Large intestine (tissue), 3 donors: ENCODE data around the gene TCERG1L. TPM values are rescaled to one million over a fixed set of nuclear protein-coding genes. Genes with fewer than 3 reads are reported as not detected.
"Not testable (repeated sequence)": the region's sequence is repeated elsewhere in the genome, so short reads cannot be mapped to it uniquely, and the experiment has no call there.

Source experiments
- DNase-seq, 2 donors: peaks; one replicate each; pipeline versions ENCODE4 v3.0.0 to v3.0.0-alpha.2; 2013
- H3K27ac ChIP-seq: one replicate; pipeline ENCODE4 v1.5.1; 2013; ENCODE audit warnings: low read length
- H3K27me3 ChIP-seq: 2 replicates; pipeline ENCODE4 v1.6.1; 2013; ENCODE audit warnings: low read length; ENCODE audit not compliant: control insufficient read depth, insufficient read depth
- H3K36me3 ChIP-seq: 2 replicates; pipeline ENCODE4 v1.6.1; 2013; ENCODE audit warnings: low read length; ENCODE audit not compliant: control insufficient read depth, insufficient read depth
- H3K4me1 ChIP-seq: one replicate; pipeline ENCODE4 v1.6.1; 2013; ENCODE audit warnings: low read length; ENCODE audit not compliant: control insufficient read depth, insufficient read depth
- H3K4me3 ChIP-seq: one replicate; pipeline ENCODE4 v1.5.1; 2013; ENCODE audit warnings: low read length
- H3K9me3 ChIP-seq: one replicate; pipeline ENCODE4 v1.6.1; 2013; ENCODE audit warnings: mild to moderate bottlenecking, low read depth, low read length, moderate library complexity; ENCODE audit not compliant: control insufficient read depth
- WGBS: methylation state at CpG from one replicate; pipeline ENCODE4 v1.1.5; 2013; ENCODE audit warnings: low lambda C conversion rate; ENCODE audit not compliant: insufficient coverage; 5-methylcytosine and 5-hydroxymethylcytosine counted together
- polyA plus RNA-seq: library from polyadenylated mRNA; unstranded; fragments of 120-200 nt; gene quantifications from one replicate; pipeline ENCODE4 v1.2.1, GENCODE V29; 2013

Gene TCERG1L
- polyA plus RNA-seq, 1 donor: 0.45 TPM

DNA sequence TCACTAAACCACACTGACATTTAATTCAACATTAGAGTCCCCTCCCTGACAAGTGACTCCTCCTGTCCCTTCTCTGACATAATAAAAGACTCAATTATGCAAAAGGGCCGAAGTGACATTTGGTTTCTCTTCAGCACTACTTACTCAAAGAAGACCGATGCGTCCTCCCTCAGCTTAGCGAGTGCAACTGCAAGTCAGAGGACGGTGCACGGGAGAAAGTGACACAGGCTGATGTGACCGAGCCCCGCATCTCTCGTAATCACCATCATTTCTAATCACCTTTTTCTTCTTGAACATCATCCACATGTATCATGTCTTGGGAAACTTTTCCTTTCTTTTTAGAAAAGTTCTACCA is 155.7 kb downstream of the TCERG1L start:
- Histone ChIP-seq H3K4me3 (no peak overlapping the region), H3K27ac (no peak overlapping the region), H3K27me3 (no peaks in the 10 kb centered on the region), H3K9me3 (no peaks in the 10 kb centered on the region), H3K36me3 (no peaks in the 10 kb centered on the region), H3K4me1 (no peaks in the 10 kb centered on the region)
- WGBS: no CpG with 5 or more reads among the region's 9 CpGs
- DNase-seq: no peak

DNA sequence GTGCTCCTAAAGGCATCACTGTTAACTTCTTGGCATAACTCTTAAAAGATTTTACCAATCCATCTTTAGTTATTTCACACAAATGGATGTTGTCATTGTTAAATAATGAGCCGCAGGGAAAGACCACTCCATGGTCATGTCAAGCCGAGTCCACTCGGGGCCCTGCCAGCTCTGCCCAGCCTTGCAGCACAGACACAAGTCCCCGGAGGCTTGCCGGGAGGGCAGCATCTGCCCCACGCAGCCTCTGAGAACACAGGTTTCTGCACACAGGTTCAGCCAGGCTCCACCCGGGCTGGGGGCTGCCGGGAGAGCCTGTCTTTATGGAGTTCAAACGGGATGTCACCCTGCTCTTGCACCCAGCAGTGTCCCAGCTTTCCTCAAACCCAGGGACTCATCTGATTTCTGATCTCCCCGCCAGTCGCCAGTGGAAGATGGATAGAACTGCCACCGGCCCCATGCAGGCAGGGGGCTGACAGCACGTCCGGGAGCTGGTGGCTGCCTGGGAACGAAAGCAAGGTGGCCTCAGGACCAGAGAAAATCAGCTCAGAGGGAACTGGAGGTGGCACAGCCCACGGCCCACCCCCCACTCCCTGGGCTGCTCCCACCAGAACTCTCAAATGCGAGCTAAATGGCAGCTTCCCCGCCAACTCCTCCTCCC is 156.2 kb downstream of the TCERG1L start:
- no peaks in the 10 kb centered on the region for H3K27me3 ChIP-seq
- no peaks in the 10 kb centered on the region for H3K4me1 ChIP-seq
- H3K4me3 ChIP-seq: no peak overlapping the region
- no peaks in the 10 kb centered on the region for H3K36me3 ChIP-seq
- DNase-seq: no peak
- no peaks in the 10 kb centered on the region for H3K9me3 ChIP-seq
- no CpG with 5 or more reads among the region's 18 CpGs for WGBS
- H3K27ac ChIP-seq: no peak overlapping the region

DNA sequence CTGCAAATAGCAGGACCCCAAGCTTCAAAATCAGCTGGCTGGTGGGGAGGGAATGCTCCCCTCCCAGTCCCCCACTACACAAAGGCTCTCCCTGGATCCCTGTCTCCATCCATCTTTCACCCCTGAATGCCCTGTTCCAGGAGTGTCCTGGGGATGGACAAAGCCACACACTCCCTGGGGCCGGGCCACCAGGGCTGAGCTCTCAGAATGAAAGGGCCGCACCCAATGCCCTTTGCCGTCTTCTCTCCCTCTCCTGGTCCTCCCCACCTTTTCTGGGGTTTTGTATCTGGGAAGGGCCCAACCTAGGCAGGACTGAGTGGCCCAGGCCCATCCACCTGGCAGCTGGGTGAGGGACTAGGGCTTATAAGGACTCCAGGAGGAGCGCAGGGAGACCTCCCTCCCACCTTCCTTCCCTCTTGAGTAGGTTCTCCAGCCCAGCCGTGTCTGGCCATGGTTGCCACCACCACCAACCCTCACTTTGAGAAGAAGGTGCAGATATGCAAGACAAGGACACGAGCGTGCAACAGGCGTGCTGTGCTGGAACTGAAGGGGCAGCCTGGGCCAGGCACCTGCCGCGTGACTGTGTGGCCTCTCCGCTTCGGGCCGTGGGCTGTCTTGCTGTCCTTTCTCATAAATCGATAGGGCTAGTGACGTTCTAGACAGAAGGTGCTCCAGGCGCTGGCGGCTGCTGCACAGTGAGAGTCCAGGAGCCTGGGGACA is 157.1 kb downstream of the TCERG1L start:
- Histone ChIP-seq H3K36me3 (no peaks in the 10 kb centered on the region), H3K27me3 (no peaks in the 10 kb centered on the region), H3K27ac (no peak overlapping the region), H3K4me3 (no peak overlapping the region), H3K9me3 (no peaks in the 10 kb centered on the region), H3K4me1 (no peaks in the 10 kb centered on the region)
- no peak for DNase-seq
- no CpG with 5 or more reads among the region's 17 CpGs for WGBS

DNA sequence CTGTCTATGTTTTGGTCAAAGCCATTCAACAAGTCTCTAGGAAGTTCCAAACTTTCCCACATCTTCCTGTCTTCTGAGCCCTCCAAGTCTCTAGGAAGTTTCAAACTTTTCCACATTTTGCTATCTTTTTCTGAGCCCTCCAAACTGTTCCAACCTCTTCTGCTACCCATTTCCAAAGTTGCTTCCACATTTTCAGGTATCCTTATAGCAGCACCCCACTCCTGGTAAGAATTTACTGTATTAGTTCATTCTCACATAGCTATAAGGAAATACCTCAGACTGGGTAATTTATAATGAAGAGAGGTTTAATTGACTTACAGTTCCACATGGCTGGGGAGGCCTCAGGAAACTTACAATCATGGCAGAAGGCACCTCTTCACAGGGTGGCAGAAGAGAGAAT is 159.1 kb downstream of the TCERG1L start:
- DNase-seq: not testable (repeated sequence)

DNA sequence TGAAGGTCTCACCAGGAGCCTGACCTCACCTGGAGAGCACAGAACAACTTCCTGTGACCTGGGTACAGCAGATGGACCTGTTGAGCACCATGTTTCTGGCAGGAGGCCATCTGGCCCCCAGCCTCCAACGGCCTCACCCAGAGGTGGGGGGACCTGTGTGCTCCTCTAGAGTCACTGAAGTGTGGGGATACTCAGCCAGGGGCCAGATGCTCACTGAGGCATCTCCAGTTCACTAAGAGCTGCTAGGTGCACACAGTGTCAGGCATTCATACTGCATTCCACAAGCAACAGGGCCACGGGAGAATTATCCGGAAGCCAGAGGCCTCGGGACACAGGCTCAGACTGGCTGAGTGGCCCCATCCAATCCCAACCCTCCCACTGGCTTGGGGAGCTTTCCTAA is 161.4 kb downstream of the TCERG1L start:
- no peaks in the 10 kb centered on the region for H3K4me1 ChIP-seq
- no peak overlapping the region for H3K4me3 ChIP-seq
- H3K27ac ChIP-seq: no peak overlapping the region
- H3K36me3 ChIP-seq: no peaks in the 10 kb centered on the region
- DNase-seq: no peak
- no peaks in the 10 kb centered on the region for H3K27me3 ChIP-seq
- WGBS: no CpG with 5 or more reads among the region's 4 CpGs
- no peaks in the 10 kb centered on the region for H3K9me3 ChIP-seq

More for the DNA sequence above, 159.1 kb downstream of the TCERG1L start:
- not testable (repeated sequence) for H3K27me3 ChIP-seq, H3K4me1 ChIP-seq, H3K9me3 ChIP-seq, H3K36me3 ChIP-seq, H3K4me3 ChIP-seq, H3K27ac ChIP-seq

DNA sequence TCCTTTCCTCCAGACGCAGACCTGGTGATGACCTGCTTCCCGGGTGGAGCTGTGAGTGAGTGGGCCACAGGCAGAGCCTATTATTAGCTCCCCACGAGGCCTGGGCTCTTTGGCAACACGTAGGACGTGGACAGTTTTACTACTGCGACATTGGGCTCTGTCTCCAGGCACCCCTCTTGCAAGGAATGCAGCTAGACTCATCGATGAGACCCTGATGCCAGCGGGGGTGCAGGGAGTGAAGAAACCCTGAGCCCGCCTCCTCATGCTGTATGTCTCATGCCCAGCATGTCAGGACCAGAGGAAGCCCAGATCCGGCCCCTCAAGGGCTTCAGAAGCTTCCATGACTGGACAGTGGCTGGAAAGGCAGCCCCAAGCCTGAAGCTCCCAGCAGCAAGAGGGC is 161.9 kb downstream of the TCERG1L start:
- no peak overlapping the region for H3K27ac ChIP-seq
- no peaks in the 10 kb centered on the region for H3K4me1 ChIP-seq
- DNase-seq: no peak
- H3K9me3 ChIP-seq: no peaks in the 10 kb centered on the region
- no CpG with 5 or more reads among the region's 10 CpGs for WGBS
- H3K27me3 ChIP-seq: no peaks in the 10 kb centered on the region
- no peak overlapping the region for H3K4me3 ChIP-seq
- H3K36me3 ChIP-seq: no peaks in the 10 kb centered on the region

DNA sequence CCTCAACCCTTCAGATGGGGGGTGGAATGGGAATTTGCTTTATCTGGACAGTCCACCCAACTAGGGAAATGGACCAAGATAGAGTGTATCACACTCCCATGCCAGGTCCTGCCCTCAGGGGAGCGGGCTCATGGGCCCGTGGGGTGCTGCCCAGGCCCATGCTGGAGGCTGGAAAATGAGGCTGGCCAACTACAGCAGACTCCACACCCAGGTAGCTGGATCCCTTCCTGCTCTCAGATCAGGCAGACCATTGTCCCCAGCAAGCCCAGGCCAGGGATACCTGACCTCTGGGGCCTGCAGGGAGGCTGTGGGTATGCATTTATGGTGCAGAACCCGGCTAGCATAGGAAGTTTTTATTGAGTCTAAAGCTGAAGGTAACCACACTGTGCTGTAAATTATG is 162.4 kb downstream of the TCERG1L start:
- no CpG with 5 or more reads among the region's 3 CpGs for WGBS
- DNase-seq: no peak
- Histone ChIP-seq H3K4me1 (no peaks in the 10 kb centered on the region), H3K27ac (no peak overlapping the region), H3K36me3 (no peaks in the 10 kb centered on the region), H3K9me3 (no peaks in the 10 kb centered on the region), H3K27me3 (no peaks in the 10 kb centered on the region), H3K4me3 (no peak overlapping the region)

DNA sequence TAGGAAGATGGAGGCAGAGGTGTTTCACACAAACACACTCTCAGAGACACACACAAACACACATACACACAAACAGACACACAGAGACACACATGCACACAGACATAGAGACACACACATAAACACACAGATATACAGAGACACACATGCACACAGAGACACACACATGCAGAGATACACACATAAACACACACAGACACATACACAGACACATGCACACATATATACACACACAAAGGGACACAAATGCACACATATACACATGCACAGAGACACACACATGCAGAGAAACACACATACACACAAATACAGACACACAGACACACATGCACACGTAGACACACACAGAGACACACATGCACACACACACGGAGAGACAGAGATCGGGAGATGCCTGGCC is 163.3 kb downstream of the TCERG1L start:
- WGBS: 100% methylated on average over 1 of the region's 3 CpGs
- no peak overlapping the region for H3K4me3 ChIP-seq
- no peaks in the 10 kb centered on the region for H3K4me1 ChIP-seq

DNA sequence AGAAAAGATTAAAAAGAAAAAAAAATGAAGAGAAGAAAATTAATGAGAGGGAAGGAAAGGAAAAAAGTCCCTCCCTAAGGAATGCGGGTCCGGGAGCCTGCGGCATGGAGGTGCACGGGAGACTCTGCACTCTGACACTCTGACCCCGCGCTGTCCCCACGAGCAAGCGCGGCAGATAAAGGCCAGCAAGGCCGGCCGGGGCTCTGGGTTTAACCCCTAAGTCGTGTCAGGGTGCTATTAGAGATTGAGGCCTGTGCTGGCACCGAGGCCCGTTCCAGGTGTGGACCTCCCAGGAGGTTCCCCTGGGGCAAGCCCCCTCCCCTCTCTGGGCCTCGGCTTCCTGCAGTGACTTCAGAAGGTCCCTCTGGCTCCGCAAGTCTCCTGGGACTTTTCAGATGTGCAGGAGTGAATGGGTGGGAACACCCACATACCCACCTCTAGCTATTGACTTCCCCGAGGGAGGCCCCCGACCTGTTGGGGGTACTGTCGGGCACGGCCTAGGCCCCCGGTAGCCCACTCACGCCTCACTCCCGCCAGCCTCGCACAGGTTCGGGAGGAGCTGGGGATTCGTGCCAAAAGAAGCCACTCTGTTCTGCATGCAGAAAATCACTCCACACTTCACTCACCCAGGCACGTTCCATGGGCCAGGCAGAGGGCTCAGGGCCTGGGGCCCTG is 164.1 kb downstream of the TCERG1L start:
- no peak for DNase-seq
- Histone ChIP-seq H3K36me3 (no peaks in the 10 kb centered on the region), H3K4me1 (no peaks in the 10 kb centered on the region), H3K27me3 (no peaks in the 10 kb centered on the region), H3K27ac (no peak overlapping the region), H3K9me3 (no peaks in the 10 kb centered on the region), H3K4me3 (no peak overlapping the region)
- no CpG with 5 or more reads among the region's 27 CpGs for WGBS

More for the DNA sequence above, 163.3 kb downstream of the TCERG1L start:
- no peak overlapping the region for H3K27ac ChIP-seq
- DNase-seq: peak in 1 of 2 donors; percentile 7
- H3K27me3 ChIP-seq: no peaks in the 10 kb centered on the region
- H3K9me3 ChIP-seq: no peaks in the 10 kb centered on the region
- no peaks in the 10 kb centered on the region for H3K36me3 ChIP-seq

DNA sequence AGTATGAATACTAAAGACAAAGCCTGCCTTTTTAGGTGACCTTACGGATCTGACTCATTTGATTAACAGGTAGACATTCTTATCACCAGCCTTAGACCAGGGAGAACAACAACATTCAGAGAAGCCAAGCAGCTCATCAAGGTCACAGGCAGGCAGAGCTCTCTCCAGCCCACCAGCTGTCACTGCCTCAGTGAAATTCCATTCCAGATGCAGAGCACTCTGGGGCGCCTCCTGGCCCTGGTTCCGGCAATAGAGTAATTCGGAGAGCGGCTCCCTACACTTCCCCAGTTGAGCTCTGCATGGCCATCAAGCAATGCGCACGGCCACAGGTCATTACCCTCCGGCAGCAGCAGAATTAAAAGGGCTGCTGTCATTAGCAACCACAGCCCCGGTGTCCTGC is 164.7 kb downstream of the TCERG1L start:
- no CpG with 5 or more reads among the region's 9 CpGs for WGBS
- Histone ChIP-seq H3K4me1 (no peaks in the 10 kb centered on the region), H3K36me3 (no peaks in the 10 kb centered on the region), H3K27ac (no peak overlapping the region), H3K4me3 (no peak overlapping the region), H3K27me3 (no peaks in the 10 kb centered on the region), H3K9me3 (no peaks in the 10 kb centered on the region)
- DNase-seq: no peak
